Measurements from ENCODE around the gene GCGR.

- TF ChIP-seq CTCF (conservative IDR thresholded peaks at IDR 0.05; ENCODE audit: low read depth in 2 of 2) (peak; percentile 33 to 49), NANOG (IDR thresholded peaks at IDR 0.05; ENCODE audit: borderline replicate concordance) (no peak), EZH2phosphoT487 (IDR thresholded peaks at IDR 0.05; ENCODE audit: unreplicated experiment) (no peak), EZH2 (IDR thresholded peaks at IDR 0.05; ENCODE audit: low read depth, unreplicated experiment) (no peak), POLR2AphosphoS5 (IDR thresholded peaks at IDR 0.05; ENCODE audit: low read depth) (no peak), REST (IDR thresholded peaks at IDR 0.05; ENCODE audit: unreplicated experiment) (no peak), CREB1 (CRISPR knock-in tag; IDR thresholded peaks at IDR 0.05; ENCODE audit: low read depth) (no peak), STAT1 (IDR thresholded peaks at IDR 0.05; ENCODE audit: unreplicated experiment) (no peak), JUNB (IDR thresholded peaks at IDR 0.05; ENCODE audit: unreplicated experiment) (no peak), ETS1 (IDR thresholded peaks at IDR 0.05) (no peak), ZNF114 (CRISPR knock-in tag; IDR thresholded peaks at IDR 0.05) (no peak), ZNF331 (CRISPR knock-in tag; IDR thresholded peaks at IDR 0.05; ENCODE audit: low read depth) (no peak), ZNF462 (CRISPR knock-in tag; IDR thresholded peaks at IDR 0.05) (no peak)
Measured at GRCh38 chr17:81825841-81826466, 22.0 kb downstream of the GCGR start.

Data from GM23338 (cell line).